ENCODE measurements around the gene GRIN3B.
A peak's percentile ranks its signal among the peaks of the same experiment; 100 is the strongest.

The GRIN3B gene

GRCh38 chr19:964761-965694 is 35.2 kb upstream of the GRIN3B start:
- no peak for DNase-seq

GRCh38 chr19:966485-967088 is 33.6 kb upstream of the GRIN3B start:
- DNase-seq: no peak

GRCh38 chr19:970695-971094 is 29.5 kb upstream of the GRIN3B start:
- DNase-seq: no peak

GRCh38 chr19:971795-972194 is 28.4 kb upstream of the GRIN3B start:
- DNase-seq: no peak

GRCh38 chr19:972281-972680 is 27.9 kb upstream of the GRIN3B start:
- DNase-seq: no peak

GRCh38 chr19:973726-974563 is 26.3 kb upstream of the GRIN3B start:
- DNase-seq: no peak

- no peak for DNase-seq
These were observed 25.5 kb upstream of the GRIN3B start for GRCh38 chr19:974564-975257.

GRCh38 chr19:976476-976875 is 23.7 kb upstream of the GRIN3B start:
- no peak for DNase-seq

- DNase-seq: no peak
These were observed 23.2 kb upstream of the GRIN3B start for GRCh38 chr19:977058-977464.

GRCh38 chr19:979318-979741 is 20.9 kb upstream of the GRIN3B start:
- DNase-seq: no peak

GRCh38 chr19:980133-980998 is 19.9 kb upstream of the GRIN3B start:
- no peak for DNase-seq

GRCh38 chr19:982567-983170 is 17.6 kb upstream of the GRIN3B start:
- peak; percentile 81 to 85 for DNase-seq

- peak; percentile 91 to 95 for DNase-seq
These were observed 15.9 kb upstream of the GRIN3B start, which contains the start of gene WDR18 for GRCh38 chr19:984165-984967. Gene WDR18, plus strand, starts transcription at chr19:984345. Its CDS starts 9 bp downstream, at chr19:984354.

GRCh38 chr19:986083-986482 is 14.1 kb upstream of the GRIN3B start:
- no peak for DNase-seq

- no peak for DNase-seq
These were observed 12.1 kb upstream of the GRIN3B start for GRCh38 chr19:988081-988480.

- DNase-seq: no peak
These were observed 11.7 kb upstream of the GRIN3B start for GRCh38 chr19:988510-988909.

GRCh38 chr19:989381-990081 is 10.7 kb upstream of the GRIN3B start:
- no peak for DNase-seq

- no peak for DNase-seq
These were observed 10.1 kb upstream of the GRIN3B start for GRCh38 chr19:990119-990571.

- DNase-seq: no peak
These were observed 9.5 kb upstream of the GRIN3B start for GRCh38 chr19:990746-991145.

Data from stimulated activated CD4-positive, alpha-beta T cell treated with anti-CD3 and anti-CD28 coated beads, Interleukin-2, amount 100 ng/mL, for 24 hours (primary cell).